Suppressor macrophage (primary cell): ENCODE measurements around the gene HNF1A.
"Not testable (repeated sequence)": the region's sequence is repeated elsewhere in the genome, so short reads cannot be mapped to it uniquely, and the experiment has no call there.

ENCODE experiments used
- DNase-seq, 4 experiments: peaks; one replicate each; pipeline ENCODE4 v3.0.0-alpha.2; 2020 to 2022
- total RNA-seq, 17 experiments: gene quantifications; one replicate each; lab custom pipeline; 2026; ENCODE audit warnings: mixed read lengths in 6 of 17, inconsistent platforms in 3 of 17; lab: John Stamatoyannopoulos, UW

HNF1A gene, protein sequence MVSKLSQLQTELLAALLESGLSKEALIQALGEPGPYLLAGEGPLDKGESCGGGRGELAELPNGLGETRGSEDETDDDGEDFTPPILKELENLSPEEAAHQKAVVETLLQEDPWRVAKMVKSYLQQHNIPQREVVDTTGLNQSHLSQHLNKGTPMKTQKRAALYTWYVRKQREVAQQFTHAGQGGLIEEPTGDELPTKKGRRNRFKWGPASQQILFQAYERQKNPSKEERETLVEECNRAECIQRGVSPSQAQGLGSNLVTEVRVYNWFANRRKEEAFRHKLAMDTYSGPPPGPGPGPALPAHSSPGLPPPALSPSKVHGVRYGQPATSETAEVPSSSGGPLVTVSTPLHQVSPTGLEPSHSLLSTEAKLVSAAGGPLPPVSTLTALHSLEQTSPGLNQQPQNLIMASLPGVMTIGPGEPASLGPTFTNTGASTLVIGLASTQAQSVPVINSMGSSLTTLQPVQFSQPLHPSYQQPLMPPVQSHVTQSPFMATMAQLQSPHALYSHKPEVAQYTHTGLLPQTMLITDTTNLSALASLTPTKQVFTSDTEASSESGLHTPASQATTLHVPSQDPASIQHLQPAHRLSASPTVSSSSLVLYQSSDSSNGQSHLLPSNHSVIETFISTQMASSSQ
- 0 to 2.1 (median 0) reads per million in 17 experiments for total RNA-seq

- no peak for DNase-seq
Measured at GRCh38 chr12:120978296-120979219, at the start of gene HNF1A. Gene HNF1A, plus strand, starts transcription at chr12:120978543. Its CDS starts 226 bp downstream, at chr12:120978769.

GRCh38 chr12:120928864-120929652 lies 49.3 kb upstream of the HNF1A start:
- no peak for DNase-seq

- DNase-seq = no peak
Measured at GRCh38 chr12:120930032-120930431, 48.3 kb upstream of the HNF1A start.

- no peak for DNase-seq
Measured at GRCh38 chr12:120932058-120932457, 46.3 kb upstream of the HNF1A start.

DNA sequence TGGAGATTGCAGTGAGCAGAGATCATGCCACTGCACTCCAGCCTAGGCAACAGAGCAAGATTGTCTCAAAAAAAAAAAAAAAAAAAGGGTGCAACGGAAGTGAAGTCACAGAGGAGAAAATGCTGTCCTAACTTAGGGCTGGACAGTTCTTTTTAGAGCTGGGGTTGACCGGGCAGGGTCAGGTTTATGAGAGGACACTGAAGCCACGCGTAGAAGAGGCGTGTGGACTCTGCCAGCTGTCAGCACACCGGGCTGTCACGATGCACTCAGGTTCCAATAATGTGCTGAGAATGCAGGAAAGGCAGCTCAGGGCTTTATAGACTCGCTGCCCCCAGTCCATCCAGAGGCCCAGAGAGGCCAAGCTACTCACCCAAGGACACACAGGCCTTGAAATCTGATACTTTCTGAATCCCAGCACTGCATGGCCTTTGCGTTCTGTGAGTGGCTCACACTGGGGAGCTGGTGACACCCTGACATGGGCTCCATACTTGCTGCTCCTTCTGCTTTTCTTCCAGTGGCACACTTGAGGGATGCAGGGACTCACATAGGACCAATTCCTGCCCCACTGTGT lies 45.3 kb upstream of the HNF1A start:
- no peak for DNase-seq

- peak; percentile 43 to 66 (median 52) for DNase-seq
Measured at GRCh38 chr12:120933786-120934185, 44.6 kb upstream of the HNF1A start.

DNA sequence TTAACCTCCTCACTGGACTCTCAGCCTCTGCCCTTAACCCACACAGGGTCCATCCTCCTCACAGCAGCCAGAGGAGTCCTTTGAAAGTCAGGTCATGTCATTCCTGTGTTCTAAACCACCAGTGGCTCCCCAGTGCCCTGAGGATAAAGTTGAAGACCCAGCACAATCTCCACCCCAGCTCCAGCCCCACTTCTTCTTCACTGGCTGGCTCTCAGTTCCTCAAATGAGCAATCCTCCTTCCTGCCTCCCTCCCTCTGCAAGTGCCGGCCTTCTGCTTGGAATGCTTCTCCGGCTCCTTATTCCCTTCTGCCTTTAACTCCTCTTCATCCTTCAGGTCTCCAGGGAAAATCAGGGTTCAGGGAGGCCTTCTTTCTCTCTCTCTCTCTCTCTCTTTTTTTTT lies 42.1 kb upstream of the HNF1A start:
- peak; percentile 79 to 91 (median 88) for DNase-seq

DNA sequence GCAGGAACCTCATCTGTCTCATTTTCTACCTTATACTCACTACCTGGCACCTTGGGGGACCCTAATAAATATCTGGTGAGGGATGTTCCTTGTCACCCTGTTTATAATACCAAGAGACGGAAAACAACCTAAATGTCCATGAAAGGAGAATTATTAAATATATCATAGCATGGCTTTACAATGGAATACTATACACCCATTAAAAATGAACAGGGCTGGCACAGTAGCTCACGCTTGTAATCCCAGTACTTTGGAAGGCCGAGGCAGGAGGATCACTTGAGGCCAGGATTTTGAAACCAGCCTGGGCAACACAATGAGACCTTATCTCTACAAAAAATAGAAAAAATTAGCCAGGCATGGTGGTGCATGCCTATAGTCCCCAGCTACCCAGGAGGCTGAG lies 39.8 kb upstream of the HNF1A start:
- no peak for DNase-seq

- peak; percentile 94 to 98 (median 96) for DNase-seq
Measured at GRCh38 chr12:120939523-120939922, 38.8 kb upstream of the HNF1A start.

DNA sequence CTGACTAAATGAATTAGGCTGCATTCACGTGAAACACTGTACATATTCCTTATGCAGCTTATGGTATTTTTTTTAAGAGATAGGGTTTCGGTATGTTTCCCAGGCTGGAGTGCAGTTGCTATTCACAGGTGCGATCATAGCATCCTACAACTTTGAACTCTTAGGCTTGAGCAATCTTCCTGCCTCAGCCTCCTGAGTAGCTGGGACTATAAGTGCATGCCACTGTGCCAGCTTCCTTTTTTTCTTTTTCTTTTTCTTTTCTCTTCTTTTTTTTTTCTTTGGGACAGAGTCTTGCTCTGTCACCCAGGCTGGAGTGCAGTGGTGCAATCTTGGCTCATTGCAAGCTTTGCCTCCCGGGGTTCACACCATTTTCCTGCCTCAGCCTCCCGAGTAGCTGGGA lies 38.3 kb upstream of the HNF1A start:
- DNase-seq = peak; percentile 43 to 68 (median 60)

- DNase-seq = peak; percentile 58 to 73 (median 66)
Measured at GRCh38 chr12:120940799-120941198, 37.5 kb upstream of the HNF1A start.

DNA sequence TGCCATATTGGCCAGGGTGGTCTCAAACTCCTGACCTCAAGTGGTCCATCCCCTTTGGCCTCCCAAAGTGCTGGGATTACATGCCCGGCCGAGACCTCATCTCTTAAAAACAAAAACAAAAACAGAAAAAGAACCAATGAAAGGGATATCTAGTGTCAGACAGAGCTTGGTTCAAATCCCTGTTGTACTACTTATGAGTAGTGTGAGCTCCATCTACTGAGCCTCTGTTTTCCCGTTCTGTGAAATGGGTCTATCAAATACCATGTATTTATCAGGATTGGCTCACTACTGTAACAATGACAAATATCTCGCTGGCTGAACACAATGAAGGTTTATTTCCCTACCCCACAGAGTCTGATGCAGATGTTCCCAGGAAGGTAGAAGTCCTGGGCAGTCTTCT lies 36.9 kb upstream of the HNF1A start:
- no peak for DNase-seq

DNA sequence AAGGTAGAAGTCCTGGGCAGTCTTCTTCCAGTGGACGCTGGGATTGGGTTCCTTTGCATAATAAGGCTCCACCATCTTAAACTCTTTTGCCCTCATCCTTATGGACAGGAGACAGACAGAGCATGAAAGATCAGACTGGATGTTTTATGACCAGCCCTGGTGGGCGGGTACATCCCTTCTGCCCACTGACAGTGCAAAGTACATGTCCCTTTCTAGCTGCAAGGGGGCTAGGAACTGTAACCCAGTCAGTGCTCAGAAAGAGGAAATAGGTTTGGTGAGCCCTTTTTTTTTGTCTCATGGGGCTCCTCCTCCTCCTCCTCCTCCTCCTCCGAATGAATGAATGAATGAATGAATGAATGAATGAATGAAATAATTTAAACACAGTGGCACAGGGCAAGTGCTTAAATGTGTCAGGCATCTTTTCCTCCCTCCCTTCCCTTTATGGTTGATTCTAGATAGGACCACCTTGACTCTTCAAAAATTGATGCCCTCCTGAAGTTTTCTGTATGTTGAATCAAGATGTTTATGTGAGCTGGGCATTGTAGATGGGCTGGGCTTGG lies 36.4 kb upstream of the HNF1A start:
- peak; percentile 55 to 79 (median 65) for DNase-seq

GRCh38 chr12:120943482-120943881 lies 34.9 kb upstream of the HNF1A start:
- DNase-seq = no peak

GRCh38 chr12:120944645-120945217 lies 33.6 kb upstream of the HNF1A start:
- peak; percentile 74 to 88 (median 82) for DNase-seq

DNA sequence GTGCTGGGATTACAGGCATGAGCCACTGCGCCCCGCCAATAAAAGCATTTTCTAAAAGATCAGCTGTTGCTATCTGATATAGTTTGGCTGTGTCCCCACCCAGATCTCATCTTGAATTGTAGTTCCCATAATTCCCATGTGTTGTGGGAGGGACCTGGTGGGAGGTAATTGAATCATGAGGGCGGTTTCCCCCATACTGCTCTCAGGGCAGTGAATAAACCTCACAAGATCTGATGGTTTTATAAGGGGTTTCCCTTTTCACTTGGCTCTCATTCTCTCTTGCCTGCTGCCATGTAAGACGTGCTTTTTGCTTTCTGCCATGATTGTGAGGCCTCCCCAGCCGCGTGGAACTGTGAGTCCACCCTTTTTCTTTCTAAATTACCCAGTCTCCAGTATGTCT lies 32.8 kb upstream of the HNF1A start:
- peak in 1 of 4 experiments; percentile 55 for DNase-seq

DNA sequence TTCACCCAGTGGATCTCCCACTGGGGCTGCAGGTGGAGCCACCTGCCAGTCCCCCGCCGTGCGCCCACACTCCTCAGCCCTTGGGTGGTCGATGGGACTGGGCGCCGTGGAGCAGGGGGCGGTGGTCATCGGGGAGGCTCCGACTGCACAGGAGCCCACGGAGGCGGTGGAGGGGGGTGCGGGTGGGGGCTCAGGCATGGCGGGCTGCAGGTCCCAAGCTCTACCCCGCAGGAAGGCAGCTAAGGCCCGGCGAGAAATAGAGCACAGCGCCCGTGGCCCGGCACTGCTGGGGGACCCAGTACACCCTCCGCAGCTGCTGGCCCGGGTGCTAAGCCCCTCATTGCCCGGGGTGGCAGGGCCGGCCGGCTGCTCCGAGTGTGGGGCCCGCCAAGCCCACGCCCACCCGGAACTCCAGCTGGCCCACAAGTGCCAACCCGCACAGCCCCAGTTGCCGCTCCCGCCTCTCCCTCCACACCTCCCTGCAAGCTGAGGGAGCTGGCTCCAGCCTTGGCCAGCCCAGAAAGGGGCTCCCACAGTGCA lies 28.0 kb upstream of the HNF1A start:
- not testable (repeated sequence) for DNase-seq

GRCh38 chr12:120950807-120951206 lies 27.5 kb upstream of the HNF1A start:
- no peak for DNase-seq

DNA sequence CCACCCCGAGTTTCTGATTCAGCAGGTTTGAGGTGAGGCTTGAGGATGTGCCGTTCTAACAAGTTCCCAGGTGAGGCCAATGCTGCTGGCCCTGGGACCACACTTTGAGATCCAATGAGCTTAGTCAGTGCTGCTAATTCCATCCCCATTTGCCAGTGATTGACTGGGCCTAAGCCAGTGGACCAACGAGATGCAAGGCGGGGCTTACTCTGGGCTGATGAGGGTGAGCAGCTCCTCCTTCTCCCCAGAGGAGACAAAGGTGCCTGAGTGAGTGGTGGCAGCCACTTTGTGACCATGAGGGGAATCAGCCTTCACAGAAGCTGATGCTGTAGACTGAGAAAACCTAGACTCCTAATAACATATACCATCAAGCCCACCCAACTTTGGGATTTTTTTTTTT lies 23.1 kb upstream of the HNF1A start:
- no peak for DNase-seq

GRCh38 chr12:120956579-120957300 lies 21.6 kb upstream of the HNF1A start:
- no peak for DNase-seq
